SH-SY5Y (cell line): ENCODE data around the gene CXCL10.

Experiments used
- GATA2 ChIP-seq: IDR thresholded peaks from 2 replicates; pipeline ENCODE4 v1.6.1; 2011; ENCODE audit warnings: mild to moderate bottlenecking, low read depth, low read length
- GATA3 ChIP-seq: IDR thresholded peaks from 2 replicates; pipeline ENCODE4 v1.6.1; 2011; ENCODE audit warnings: low read depth, mild to moderate bottlenecking, low read length, moderate library complexity

CXCL10 gene

DNA sequence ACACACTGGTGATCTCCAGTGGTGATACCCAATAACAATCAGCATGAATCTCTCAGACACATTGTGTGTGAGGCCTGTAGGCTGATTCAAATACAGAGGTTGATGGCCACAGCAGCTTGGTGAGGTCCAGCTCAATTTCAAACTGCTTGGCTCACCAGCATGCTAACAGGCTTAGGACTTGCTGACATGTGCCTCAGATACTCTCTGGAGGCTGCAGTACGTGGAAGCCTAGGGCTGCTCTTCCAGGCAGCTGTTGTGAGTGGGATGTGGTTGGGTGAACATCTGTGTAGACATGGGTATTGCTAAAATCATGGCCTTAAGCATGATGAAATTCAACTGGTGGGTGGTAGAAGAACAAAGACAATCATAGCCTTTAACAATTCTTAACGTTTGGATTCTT lies 20.3 kb downstream of the CXCL10 start:
- TF ChIP-seq GATA2, result no peak
- no peak for TF ChIP-seq GATA3

DNA sequence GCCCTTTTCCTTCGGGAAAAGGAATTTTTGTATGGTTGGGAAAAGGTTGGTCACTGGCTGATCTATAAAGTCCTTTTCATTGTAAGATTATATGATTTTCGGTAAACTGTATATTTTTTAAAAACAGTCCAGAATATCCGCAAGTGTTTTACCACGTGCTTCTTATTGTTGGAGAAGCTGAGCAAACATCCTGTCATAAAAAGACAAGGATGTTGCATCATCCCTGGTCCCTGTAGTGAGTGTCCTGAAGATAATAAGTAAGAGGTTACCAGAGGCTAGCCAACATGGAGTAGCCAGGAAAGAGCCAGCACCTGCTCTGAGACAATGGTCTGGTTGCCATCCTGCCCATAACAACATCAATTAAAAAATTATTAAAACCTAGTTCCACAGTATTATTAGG lies 21.1 kb downstream of the CXCL10 start:
- no peak for TF ChIP-seq GATA2
- TF ChIP-seq GATA3, result no peak

DNA sequence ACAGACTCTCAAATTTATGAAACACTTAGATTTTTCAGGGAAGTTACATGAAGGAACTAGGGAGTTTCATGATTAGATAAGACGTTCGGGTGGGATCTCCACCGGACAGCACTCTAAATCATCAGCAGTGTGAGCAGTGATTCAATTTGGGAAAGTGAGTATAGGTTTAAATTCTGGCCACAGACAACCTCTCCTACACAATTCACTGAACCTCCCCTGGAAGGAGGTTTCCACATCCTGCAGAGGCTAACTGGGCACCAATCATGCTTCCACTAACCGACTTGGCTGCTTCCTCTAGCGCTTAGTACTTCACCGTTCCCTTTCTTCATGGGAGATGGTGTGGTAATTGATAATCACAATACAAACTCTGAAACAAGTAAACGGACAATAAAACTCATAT lies 21.6 kb downstream of the CXCL10 start:
- TF ChIP-seq GATA3 (no peak), GATA2 (no peak)

DNA sequence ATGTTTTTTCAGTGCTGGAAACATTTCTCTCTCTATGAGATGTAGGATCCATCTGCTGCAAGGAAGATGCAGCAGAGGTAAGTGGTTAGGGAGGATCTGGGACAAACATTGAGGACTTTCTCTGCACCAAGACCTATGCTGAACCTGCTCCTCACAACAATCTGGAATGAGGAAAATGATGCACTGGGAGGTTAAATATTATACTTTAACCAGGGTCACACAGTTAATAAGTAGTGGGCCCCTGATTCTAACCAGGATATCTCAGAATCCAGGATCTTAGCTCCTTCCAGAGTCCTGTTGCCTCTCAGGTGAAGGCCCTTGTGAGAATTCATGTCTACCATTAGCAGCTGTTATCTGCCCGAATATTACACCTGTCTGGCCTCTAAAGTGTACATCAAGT lies 23.0 kb downstream of the CXCL10 start:
- TF ChIP-seq GATA3 (no peak), GATA2 (no peak)

DNA sequence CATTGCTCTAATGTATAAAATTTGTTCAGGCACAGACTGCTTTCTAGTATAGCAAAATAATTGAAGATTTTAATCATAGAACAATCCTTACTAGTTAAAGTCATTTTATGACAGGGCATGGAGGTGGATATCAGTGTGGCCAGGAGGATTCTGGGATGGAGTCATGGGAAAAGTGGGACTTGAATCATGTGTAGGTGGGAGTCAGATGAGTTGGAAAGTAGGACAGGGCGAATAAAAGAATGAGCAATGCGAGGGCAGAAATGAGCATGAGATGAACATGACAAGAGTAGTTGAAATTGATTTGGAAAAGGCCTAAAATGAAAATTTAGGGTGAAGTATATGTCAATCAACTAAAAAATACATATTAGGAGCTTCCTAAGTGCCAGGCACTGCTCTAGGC lies 25.4 kb downstream of the CXCL10 start:
- no peak for TF ChIP-seq GATA2
- TF ChIP-seq GATA3, result no peak

DNA sequence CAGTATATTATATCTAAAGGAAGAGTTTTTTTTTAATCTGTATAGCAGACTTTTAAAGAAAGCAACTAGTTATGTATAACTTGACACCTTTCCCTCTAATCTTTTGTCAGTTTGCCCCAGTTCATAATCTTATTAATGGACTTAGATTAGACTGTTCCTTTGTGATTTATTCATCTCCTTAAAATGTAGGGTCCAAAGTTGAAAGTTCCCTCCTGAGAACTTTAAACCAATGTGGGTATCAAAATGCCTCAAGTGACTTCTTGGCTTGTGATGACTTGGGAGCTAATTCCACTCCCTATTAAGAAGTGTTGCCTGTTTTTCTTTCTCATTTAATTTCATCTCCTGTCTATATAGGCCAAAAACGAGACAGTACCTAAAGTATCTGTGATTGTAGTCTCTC lies 26.2 kb downstream of the CXCL10 start:
- TF ChIP-seq GATA2 (no peak), GATA3 (no peak)

DNA sequence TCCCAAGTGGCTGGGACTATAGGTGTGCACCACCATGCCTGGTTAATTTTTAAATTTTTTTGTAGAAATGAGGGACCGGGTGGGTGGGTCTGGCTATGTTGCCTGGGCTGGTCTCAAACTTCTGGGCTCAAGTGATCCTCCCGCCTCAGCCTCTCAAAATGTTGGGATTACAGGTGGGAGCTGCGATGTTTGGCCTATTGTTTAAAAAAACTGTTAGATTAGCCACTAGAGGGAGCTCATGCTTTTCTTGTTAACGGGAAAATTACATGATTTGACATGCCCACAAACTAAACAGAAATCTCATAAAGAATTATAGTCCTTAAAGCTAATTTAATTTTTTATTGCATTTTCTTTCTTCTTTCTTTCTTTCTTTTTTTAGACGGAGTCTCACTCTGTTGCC lies 27.6 kb downstream of the CXCL10 start:
- no peak for TF ChIP-seq GATA3
- no peak for TF ChIP-seq GATA2

DNA sequence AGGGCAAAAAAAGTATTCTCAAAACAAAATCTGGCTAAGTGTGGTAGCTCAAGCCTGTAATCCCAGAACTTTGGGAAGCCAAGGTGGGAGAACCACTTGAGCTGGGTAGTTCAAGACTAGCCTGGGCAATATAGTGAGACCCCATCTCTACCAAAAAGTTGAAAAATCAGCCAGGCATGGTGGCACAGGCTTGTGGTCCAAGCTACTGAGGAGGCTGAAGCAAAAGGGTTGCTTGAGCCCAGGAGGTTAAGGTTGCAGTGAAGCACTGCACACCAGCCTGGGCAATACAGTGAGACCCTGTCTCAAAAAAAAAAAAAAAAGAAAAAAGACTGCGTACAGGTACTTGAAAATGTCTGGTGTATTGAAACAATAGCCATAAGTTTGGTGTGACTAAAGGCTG lies 30.8 kb downstream of the CXCL10 start:
- TF ChIP-seq GATA2 (no peak), GATA3 (no peak)

DNA sequence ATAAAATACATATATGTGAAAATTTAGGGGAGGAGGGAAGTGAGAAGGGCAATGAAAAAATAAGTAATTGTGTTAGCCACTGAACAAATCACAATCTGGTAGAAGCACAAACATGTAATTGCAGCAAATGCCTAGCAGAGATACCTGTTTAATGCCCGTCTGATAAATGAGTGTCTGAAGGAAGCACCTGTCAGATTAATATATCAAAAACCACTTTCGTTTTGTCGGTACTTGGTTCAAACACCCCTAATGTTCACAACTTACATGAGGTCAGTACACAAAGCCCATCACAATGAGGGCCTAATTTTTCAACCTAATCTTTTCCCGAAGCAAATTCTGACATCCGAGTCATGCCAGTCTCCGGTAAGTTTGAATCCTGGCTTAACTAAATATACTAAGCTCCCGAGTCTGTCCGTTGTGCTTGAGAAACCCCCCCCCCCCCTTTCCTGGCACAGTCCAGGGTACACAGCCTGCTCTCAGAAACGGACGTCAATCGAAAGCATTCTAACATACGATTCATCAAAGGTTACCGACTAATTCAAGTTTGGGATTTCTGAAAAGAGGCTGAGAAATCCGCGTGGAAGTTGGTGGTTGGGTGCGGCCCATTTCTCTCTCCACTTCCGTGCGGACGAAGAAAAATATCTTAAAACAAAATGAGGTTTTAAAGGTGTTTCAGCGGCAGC lies 33.3 kb downstream of the CXCL10 start:
- TF ChIP-seq GATA2, result no peak
- TF ChIP-seq GATA3, result no peak

DNA sequence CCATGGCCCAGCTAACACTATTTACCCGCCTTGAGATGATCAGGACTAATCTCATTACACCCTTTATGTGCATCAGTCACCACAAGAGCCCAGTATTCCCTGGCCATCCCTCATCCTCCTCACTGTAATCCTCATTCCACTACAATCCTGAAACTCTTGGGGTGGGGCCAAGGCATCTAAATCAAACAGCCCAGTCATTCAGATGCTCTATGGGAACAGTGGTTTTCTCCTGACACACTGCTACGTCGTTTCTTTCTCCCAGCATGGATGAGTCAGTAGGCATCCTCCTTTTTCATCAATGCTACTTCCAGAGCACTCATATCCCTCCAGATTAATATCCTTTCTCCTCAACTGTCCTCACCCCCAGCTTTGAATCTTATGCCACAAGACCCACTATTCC lies 38.2 kb downstream of the CXCL10 start:
- TF ChIP-seq GATA3, result no peak
- no peak for TF ChIP-seq GATA2

DNA sequence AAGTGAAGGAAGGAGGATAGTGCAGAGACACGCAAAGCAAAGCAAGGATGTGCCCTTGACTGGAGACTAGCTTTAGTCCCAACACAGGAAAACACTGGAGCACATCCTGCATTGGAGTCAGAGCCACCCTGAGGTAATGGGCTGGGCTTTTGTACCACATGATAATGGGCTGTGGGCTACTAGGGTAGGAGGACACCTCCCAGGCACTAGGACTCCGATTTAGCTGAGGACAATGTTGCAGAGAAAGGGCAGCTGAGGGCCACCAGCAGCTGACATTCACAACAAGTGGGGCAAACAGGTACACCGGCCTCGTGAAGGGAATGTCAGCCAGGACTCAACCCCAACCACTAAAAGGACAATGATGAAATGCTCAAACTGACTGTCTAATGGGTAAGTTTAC lies 42.7 kb downstream of the CXCL10 start:
- TF ChIP-seq GATA3 (no peak), GATA2 (no peak)

DNA sequence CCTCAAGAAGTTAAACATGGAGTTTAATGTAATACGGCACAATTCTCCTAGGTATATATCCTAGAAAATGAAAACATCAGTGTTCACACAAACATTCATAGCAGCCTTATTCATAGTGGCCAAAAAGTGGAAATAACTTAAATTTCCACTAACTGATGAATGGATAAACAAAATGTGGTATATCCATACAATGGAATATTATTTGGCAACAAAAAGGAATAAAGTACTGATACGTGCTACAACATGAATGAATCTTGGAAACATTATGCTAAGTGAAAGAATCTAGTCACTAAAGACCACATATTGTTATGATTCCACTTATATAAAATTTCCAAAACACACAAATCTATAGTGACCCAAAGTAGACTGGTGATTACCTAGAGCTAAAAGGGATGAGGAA lies 47.1 kb downstream of the CXCL10 start:
- no peak for TF ChIP-seq GATA2

DNA sequence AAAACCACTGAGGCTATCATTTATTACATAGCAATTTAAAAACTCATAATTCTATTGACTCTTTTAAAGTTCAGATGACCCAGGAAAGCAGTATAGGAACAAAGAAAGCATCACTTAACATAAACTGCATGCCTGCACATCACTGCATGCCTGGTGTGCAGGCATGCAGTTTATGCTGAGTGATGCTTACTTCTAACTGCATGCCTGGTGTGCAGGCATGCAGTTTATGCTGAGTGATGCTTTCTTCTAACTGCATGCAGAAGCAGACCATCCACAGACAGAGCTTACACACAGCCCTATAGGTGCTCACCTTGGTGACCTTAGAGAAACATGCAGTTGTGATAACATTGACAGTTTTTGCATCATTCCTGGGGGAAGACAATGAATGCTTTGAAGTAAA lies 49.5 kb downstream of the CXCL10 start:
- TF ChIP-seq GATA2 (no peak), GATA3 (no peak)
